Right lobe of liver (tissue), 4 donors: ENCODE measurements around the gene ARL4D.

Experiments
- POLR2A ChIP-seq: fragments of 450-650 bp; IDR thresholded peaks from one replicate; pipeline ENCODE4 v1.6.1; 2017; ENCODE audit warnings: antibody characterized with exemption, mild to moderate bottlenecking
- TF ChIP-seq, protein P1 (sequence below), 4 donors: fragments of 200-600 bp in 3 of 4; fragments of 450-650 bp in 1 of 4; IDR thresholded peaks; one replicate each; pipeline versions ENCODE4 v1.5.1 to v1.8.0; 2016 to 2022; ENCODE audit warnings: antibody characterized with exemption in 4 of 4, mild to moderate bottlenecking in 2 of 4
- donor health status: DM: no; HTN: no; CAD: no.
- donor health status: DM: no; HTN: no; CAD: no.
- donor health status: DM: no; HTN: yes; CAD: no.

DNA sequence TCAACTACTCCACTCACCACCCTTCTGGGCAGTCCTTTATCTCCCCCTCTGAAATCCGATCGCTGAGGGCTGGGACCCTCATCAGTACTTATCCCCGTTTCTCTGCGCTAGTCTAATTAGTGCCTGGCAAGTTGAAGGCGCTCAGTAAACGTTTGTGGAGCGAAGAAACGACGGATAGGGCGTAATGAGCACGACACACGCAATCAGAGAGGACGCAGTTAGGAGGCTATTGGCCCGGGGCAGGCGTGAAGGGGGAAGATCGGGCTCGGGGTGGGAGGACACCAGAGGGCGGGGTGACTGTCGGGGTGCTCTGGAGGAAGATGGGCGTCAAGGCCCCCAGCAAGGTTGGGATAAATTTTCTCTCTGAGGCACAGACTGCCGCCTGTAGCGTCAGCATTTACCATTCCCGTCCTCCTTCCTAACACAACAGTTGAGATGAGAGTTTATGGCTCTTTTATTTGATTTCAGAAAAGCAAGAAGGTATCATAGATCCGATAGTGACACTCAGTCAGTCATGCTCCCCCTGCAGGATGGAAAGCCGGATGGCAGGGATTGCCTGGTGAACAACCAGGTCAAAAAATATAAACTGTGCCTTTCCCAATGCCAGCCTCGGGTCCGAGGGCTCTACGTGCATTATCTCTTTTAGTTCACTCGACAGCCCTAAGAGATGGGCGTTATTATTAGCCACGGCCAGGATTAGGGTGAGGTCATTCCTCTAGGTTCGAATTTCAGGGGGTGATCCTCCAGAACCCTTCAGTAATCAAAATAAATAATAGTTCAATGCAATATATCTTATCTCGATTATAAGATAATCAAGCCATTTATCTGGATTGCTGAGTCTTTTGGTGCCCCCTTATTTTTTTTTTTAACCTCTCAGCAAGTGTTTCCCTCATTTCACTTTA lies 9.5 kb upstream of the ARL4D start:
- TF ChIP-seq, protein P1, sequence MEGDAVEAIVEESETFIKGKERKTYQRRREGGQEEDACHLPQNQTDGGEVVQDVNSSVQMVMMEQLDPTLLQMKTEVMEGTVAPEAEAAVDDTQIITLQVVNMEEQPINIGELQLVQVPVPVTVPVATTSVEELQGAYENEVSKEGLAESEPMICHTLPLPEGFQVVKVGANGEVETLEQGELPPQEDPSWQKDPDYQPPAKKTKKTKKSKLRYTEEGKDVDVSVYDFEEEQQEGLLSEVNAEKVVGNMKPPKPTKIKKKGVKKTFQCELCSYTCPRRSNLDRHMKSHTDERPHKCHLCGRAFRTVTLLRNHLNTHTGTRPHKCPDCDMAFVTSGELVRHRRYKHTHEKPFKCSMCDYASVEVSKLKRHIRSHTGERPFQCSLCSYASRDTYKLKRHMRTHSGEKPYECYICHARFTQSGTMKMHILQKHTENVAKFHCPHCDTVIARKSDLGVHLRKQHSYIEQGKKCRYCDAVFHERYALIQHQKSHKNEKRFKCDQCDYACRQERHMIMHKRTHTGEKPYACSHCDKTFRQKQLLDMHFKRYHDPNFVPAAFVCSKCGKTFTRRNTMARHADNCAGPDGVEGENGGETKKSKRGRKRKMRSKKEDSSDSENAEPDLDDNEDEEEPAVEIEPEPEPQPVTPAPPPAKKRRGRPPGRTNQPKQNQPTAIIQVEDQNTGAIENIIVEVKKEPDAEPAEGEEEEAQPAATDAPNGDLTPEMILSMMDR (IDR thresholded peaks at IDR 0.05): peak; percentile 89 to 95 (median 94)
- TF ChIP-seq POLR2A: no peak
